Heart left ventricle (tissue), 16 donors: ENCODE results near the gene LY9. TPM values are rescaled to one million over a fixed set of nuclear protein-coding genes. Genes with fewer than 3 reads are reported as not detected.

Source experiments
- ATAC-seq, 4 donors: fragments of 200-7000 bp; cut with Tn5 transposase; one replicate each; pipeline ENCODE4 v1.9.1; 2020 to 2022; ENCODE audit warnings: moderate library complexity in 4 of 4, mild to moderate bottlenecking in 3 of 4, moderate number of reproducible peaks in 1 of 4
- DNase-seq, 5 donors: peaks; one replicate each; pipeline ENCODE4 v3.0.0-alpha.2; 2020
- H3K27ac ChIP-seq, 12 donors: fragments of 200-600 bp; sonication (generic) in 4 of 12; one replicate each; pipeline versions ENCODE4 v1.5.0 to v1.8.0; 2016 to 2022; ENCODE audit warnings: mild to moderate bottlenecking in 2 of 12
- H3K27me3 ChIP-seq, 9 donors: fragments of 200-600 bp; sonication (generic) in 2 of 9; one replicate each; pipeline versions ENCODE4 v1.5.1 to v1.8.0; 2016 to 2022; ENCODE audit warnings: mild to moderate bottlenecking in 3 of 9
- H3K36me3 ChIP-seq, 9 donors: fragments of 200-600 bp; sonication (generic) in 2 of 9; one replicate each; pipeline versions ENCODE4 v1.5.0 to v1.8.0; 2018 to 2022; ENCODE audit warnings: mild to moderate bottlenecking in 2 of 9
- H3K4me1 ChIP-seq, 12 donors: fragments of 200-600 bp; sonication (generic) in 4 of 12; one replicate each; pipeline versions ENCODE4 v1.5.0 to v1.8.0; 2016 to 2022; ENCODE audit warnings: mild to moderate bottlenecking in 3 of 12
- H3K4me3 ChIP-seq, 12 donors: fragments of 200-600 bp; sonication (generic) in 4 of 12; one replicate each; pipeline versions ENCODE4 v1.5.0 to v1.8.0; 2017 to 2022; ENCODE audit warnings: mild to moderate bottlenecking in 9 of 12, moderate library complexity in 4 of 12
- H3K9me3 ChIP-seq, 12 donors: fragments of 200-600 bp; sonication (generic) in 4 of 12; one replicate each; pipeline versions ENCODE4 v1.5.0 to v1.8.0; 2016 to 2022; ENCODE audit warnings: mild to moderate bottlenecking in 1 of 12
- POLR2A ChIP-seq, 2 donors: fragments of 450-650 bp; IDR thresholded peaks; one replicate each; pipeline ENCODE4 v1.6.1; 2017; ENCODE audit warnings: antibody characterized with exemption in 2 of 2, mild to moderate bottlenecking in 2 of 2, moderate library complexity in 2 of 2
- WGBS, 4 donors: extraction: QIAGEN DNeasy Blood & Tissue Kit in 2 of 4; methylation state at CpG; one replicate each; pipeline versions ENCODE4 v1.1.5 to v1.1.7; 2013 to 2018; 5-methylcytosine and 5-hydroxymethylcytosine counted together
- intact Hi-C, 10 donors: fragments of 100-400 bp; cut with DNase I; formaldehyde crosslinking; loops; one replicate each; pipeline versions ENCODE4 v1.11.1 to v1.14.2; 2022
- long read RNA-seq, 3 donors: library from polyadenylated mRNA; unstranded; transcript quantifications; one replicate each; pipeline ENCODE4 v2.0.0, GENCODE V29; 2020 to 2021
- polyA plus RNA-seq, 2 donors: library from polyadenylated mRNA; stranded (reverse); fragments of 200-250 nt; gene quantifications; one replicate each; pipeline ENCODE4 v1.2.3, GENCODE V29; 2013
- total RNA-seq, 9 donors: library from RNA; depleted of rRNA in 2 of 9; stranded (reverse); fragments of >200 nt in 2 of 9; fragmentation: NEBNext Ultra II Directional in 3 of 9; extraction: Animal tissue kit (Norgen Biotek cat#: 25700) in 3 of 9; gene quantifications; one replicate each; pipeline versions ENCODE4 v1.1.0 to v1.2.4, GENCODE V29; 2016 to 2023
- TF ChIP-seq, protein P1 (sequence below), 12 donors: fragments of 200-600 bp; sonication (generic) in 4 of 12; IDR thresholded peaks; one replicate each; pipeline versions ENCODE4 v1.5.0 to v1.8.0; 2018 to 2022; ENCODE audit warnings: antibody characterized with exemption in 12 of 12, mild to moderate bottlenecking in 5 of 12
- donor health status: ischemic (EF 13 %, LVEDD 7.1; RV severe dilation, severe dysfunction).
- donor health status: healthy with polysubstance abuse.
- donor health status: DM: no; HTN: yes; CAD: no.
- donor health status: DM: no; HTN: no; CAD: no.
- donor health status: ischemic (EF 25% LVEDD 6.9; RV normal size, moderate dysfunction).
- donor health status: ischemic (EF 25% LVEDD 5.7; RV mildly dilated, moderate dysfunction).
- donor health status: healthy.
- donor health status: DM: yes; HTN: yes; CAD: no.
- donor health status: ischemic (EF 35%, LVEDD 5.7; RV mildly dilated, moderate dysfunction).
- donor health status: nonischemic (EF 11% LVEDD 7.7; RV severe dilation, severe dysfunction).
- donor health status: DM: yes; HTN: yes; CAD: no.
- donor health status: PGD.
- donor health status: ischemic (EF 29% LVEDD 5.4; RV normal size, mild dysfunction).
- donor health status: nonischemic (EF 23%, LVEDD 6.1; RV moderate dilation, normal function).

LY9 gene
- total RNA-seq (1 to 10 TPM in 1 of 9 donors, under 1 TPM in 4, not detected in 4; 0.06 to 2.5 (median 0.37) TPM), polyA plus RNA-seq (under 1 TPM in 1 of 2 donors, not detected in 1; 0.18 TPM)
- long read RNA-seq, donor 1, result 0 reads
- long read RNA-seq, donor 2, result 0 reads
- long read RNA-seq, donor 3, result 0 reads

DNA sequence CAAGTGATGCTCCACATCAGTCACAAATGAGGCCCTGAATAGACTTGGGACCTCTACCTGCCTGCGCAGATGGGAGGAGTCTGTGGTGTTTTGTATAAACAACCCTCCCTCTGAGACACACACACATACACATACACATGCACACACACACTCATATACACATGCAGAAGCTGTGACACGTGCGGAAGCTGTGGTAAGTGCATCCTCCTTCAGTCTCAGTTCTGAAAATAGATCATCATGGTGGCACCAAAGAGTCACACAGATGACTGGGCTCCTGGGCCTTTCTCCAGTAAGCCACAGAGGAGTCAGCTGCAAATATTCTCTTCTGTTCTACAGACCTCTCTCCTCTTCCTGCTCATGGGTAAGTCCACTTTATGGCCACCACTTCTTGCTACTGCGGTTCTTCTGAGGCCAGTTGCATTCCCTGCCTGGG lies at the start of gene LY9:
Gene LY9 (plus strand): TSS at position 224 of the 433 bp plus-strand sequence. CDS start 14 bp downstream, at position 238.
- Histone ChIP-seq H3K4me1 (peaks cover 0 to 8% (median 0%) of the 10 kb centered on the region in 12 donors), H3K27ac (peak within 1 kb of the TSS in 1 of 12 donors; percentile 60), H3K27me3 (no peaks in the 10 kb centered on the region), H3K9me3 (peaks cover 0 to 4% (median 0%) of the 10 kb centered on the region in 12 donors), H3K4me3 (peak within 1 kb of the TSS in 2 of 12 donors; percentile 26 to 49), H3K36me3 (no peaks in the 10 kb centered on the region)
- WGBS, 4 donors, result 81 to 91% (median 87%) methylated on average over 4 of the region's 4 CpGs
- no peak for TF ChIP-seq POLR2A (IDR thresholded peaks at IDR 0.05)
- TF ChIP-seq, protein P1, sequence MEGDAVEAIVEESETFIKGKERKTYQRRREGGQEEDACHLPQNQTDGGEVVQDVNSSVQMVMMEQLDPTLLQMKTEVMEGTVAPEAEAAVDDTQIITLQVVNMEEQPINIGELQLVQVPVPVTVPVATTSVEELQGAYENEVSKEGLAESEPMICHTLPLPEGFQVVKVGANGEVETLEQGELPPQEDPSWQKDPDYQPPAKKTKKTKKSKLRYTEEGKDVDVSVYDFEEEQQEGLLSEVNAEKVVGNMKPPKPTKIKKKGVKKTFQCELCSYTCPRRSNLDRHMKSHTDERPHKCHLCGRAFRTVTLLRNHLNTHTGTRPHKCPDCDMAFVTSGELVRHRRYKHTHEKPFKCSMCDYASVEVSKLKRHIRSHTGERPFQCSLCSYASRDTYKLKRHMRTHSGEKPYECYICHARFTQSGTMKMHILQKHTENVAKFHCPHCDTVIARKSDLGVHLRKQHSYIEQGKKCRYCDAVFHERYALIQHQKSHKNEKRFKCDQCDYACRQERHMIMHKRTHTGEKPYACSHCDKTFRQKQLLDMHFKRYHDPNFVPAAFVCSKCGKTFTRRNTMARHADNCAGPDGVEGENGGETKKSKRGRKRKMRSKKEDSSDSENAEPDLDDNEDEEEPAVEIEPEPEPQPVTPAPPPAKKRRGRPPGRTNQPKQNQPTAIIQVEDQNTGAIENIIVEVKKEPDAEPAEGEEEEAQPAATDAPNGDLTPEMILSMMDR (IDR thresholded peaks at IDR 0.05), result no peak
- ATAC-seq, result peak in 2 of 4 donors; percentile 22 to 33
- DNase-seq, result no peak
- intact Hi-C loops, result no loop called here

GRCh38 chr1:160746836-160747500 lies 49.0 kb upstream of the LY9 start:
- ATAC-seq, result no peak
- intact Hi-C loops, result no loop called here

DNA sequence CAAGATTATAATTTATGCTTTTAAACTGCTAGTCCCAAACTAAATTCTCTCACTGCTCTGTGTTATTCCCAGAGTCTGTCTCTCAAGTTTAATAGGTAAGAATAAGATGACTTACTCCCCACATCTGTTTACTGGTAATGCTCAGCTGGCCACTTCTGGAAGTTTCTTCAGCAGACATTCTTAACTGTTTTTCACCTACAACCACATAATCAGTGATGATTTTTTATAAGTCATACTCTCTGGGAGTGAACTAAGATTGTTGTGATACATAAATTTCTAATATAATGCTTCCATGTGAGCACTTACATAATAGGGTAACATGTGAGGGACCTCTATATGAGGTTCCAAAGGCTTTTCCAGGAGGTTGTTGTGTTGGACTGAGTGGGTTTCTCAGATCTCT lies 48.3 kb upstream of the LY9 start:
- H3K36me3 ChIP-seq, result peaks cover 0 to 4% (median 0%) of the 10 kb centered on the region in 9 donors
- DNase-seq (no peak), ATAC-seq (no peak)
- TF ChIP-seq POLR2A (IDR thresholded peaks at IDR 0.05), result no peak
- TF ChIP-seq, protein P1 (IDR thresholded peaks at IDR 0.05), result no peak
- peaks cover 0 to 18% (median 0%) of the 10 kb centered on the region in 9 donors for H3K27me3 ChIP-seq
- H3K9me3 ChIP-seq, result no peaks in the 10 kb centered on the region
- no peak overlapping the region for H3K27ac ChIP-seq
- H3K4me3 ChIP-seq, result no peak overlapping the region
- H3K4me1 ChIP-seq, result peaks cover 0 to 40% (median 0%) of the 10 kb centered on the region in 12 donors
- intact Hi-C loops, result no loop called here

More at GRCh38 chr1:160746836-160747500, 49.0 kb upstream of the LY9 start:
- H3K4me3 ChIP-seq, result no peak overlapping the region
- H3K27me3 ChIP-seq, result peaks cover 0 to 18% (median 0%) of the 10 kb centered on the region in 9 donors
- peaks cover 0 to 4% (median 0%) of the 10 kb centered on the region in 9 donors for H3K36me3 ChIP-seq
- no peak for DNase-seq
- TF ChIP-seq, protein P1 (IDR thresholded peaks at IDR 0.05), result no peak
- no peak for TF ChIP-seq POLR2A (IDR thresholded peaks at IDR 0.05)
- H3K9me3 ChIP-seq, result no peaks in the 10 kb centered on the region
- peaks cover 0 to 43% (median 0%) of the 10 kb centered on the region in 12 donors for H3K4me1 ChIP-seq
- H3K27ac ChIP-seq, result no peak overlapping the region
- 81 to 88% (median 86%) methylated on average over 7 of the region's 7 CpGs for WGBS, 4 donors

DNA sequence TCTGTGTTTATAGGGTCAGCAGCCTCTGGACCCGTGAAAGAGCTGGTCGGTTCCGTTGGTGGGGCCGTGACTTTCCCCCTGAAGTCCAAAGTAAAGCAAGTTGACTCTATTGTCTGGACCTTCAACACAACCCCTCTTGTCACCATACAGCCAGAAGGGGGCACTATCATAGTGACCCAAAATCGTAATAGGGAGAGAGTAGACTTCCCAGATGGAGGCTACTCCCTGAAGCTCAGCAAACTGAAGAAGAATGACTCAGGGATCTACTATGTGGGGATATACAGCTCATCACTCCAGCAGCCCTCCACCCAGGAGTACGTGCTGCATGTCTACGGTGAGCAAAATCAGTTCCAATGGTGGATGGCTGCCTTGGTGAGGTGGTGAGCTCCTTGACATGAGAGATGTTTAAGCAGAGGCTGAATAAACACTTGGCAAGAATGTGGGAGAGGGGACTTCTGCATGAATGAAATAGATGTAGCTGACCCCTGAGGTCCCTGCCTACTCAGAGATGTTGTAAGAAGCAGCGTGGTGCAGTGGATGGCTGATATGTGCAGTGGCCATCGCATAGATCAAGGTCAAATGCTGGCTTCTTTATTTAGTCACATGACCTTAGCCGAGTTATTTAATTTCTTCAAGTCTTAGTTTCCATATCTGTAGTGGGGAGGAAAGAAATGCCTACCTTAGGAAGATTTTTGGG lies 47.6 kb upstream of the LY9 start:
- Histone ChIP-seq H3K9me3 (no peaks in the 10 kb centered on the region), H3K4me1 (peaks cover 0 to 34% (median 0%) of the 10 kb centered on the region in 12 donors), H3K27ac (no peak overlapping the region), H3K36me3 (peaks cover 0 to 4% (median 0%) of the 10 kb centered on the region in 9 donors), H3K27me3 (peaks cover 0 to 18% (median 0%) of the 10 kb centered on the region in 9 donors), H3K4me3 (no peak overlapping the region)
- intact Hi-C loops, result no loop called here
- 85 to 91% (median 87%) methylated on average over 10 of the region's 10 CpGs for WGBS, 4 donors
- TF ChIP-seq POLR2A (IDR thresholded peaks at IDR 0.05), result no peak
- TF ChIP-seq, protein P1 (IDR thresholded peaks at IDR 0.05), result peak in 1 of 12 donors; percentile 21
- DNase-seq (no peak), ATAC-seq (no peak)
